ENCODE measurements around the gene DYNLT4. TPM values are rescaled to one million over a fixed set of nuclear protein-coding genes. Genes with fewer than 3 reads are reported as not detected.

Gene DYNLT4
- total and polyA plus RNA-seq, 2 of the 13 experiments (the other 11 are each of a cell fraction or from before 2014, with no cell fraction given): 0.77 TPM; not detected in 1

- TF ChIP-seq ZNF142 (CRISPR knock-in tag; IDR thresholded peaks at IDR 0.05): no peak
- TF ChIP-seq POGK (CRISPR knock-in tag; conservative IDR thresholded peaks at IDR 0.05): no peak
- no peak for TF ChIP-seq NRL (CRISPR knock-in tag; IDR thresholded peaks at IDR 0.05; ENCODE audit: borderline replicate concordance)
- no peak for TF ChIP-seq TERF1 (CRISPR knock-in tag; IDR thresholded peaks at IDR 0.05)
- no peak for TF ChIP-seq RAD21 (CRISPR knock-in tag; IDR thresholded peaks at IDR 0.05)
- TF ChIP-seq HNF1A (IDR thresholded peaks at IDR 0.05; ENCODE audit: low read depth): no peak
- peak; percentile 69; the same call in 1 of the 2 replicates for TF ChIP-seq HNF1A (CRISPR knock-in tag; IDR thresholded peaks at IDR 0.05; ENCODE audit: borderline replicate concordance)
- TF ChIP-seq RARG (CRISPR knock-in tag; IDR thresholded peaks at IDR 0.05; ENCODE audit: low read depth): no peak
- no peak for TF ChIP-seq PATZ1 (CRISPR knock-in tag; IDR thresholded peaks at IDR 0.05)
These were observed 31.0 kb downstream of the DYNLT4 start (continued) for GRCh38 chr1:44775930-44776729.
